Measurements from ENCODE around the gene FTO. TPM values are rescaled to one million over a fixed set of nuclear protein-coding genes. Genes with fewer than 3 reads are reported as not detected.

FTO gene
- total and polyA plus RNA-seq, 2 of the 13 experiments (the other 11 are each of a cell fraction or from before 2014, with no cell fraction given), result 41.6 to 55.8 TPM

DNA sequence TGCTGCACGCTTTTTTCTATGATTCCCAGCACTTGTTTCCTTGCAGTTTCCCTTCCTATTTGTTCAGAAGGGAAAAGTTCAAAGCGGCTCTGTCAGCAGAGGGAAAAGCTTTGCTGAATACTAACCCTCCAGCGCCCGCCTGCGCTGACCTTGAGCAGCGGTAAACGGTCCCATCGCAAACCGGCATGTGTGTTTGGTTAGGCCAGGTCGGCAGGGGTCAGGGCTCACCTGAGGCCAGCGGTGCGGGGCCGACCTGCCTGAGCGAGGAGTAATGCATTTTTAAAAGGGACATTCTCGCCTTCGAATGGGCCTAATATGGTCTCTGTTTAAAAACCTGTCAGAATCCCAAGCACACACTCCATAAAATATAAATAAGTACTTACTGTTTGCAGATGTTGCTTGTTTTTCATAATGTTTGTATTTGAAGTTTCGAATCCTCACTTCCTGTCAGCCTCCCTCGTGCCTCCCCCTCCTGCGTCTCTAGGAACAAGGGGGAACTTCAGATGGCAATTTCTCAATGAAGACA is 472.5 kb downstream of the FTO start (continued):
- TF ChIP-seq, protein P1, sequence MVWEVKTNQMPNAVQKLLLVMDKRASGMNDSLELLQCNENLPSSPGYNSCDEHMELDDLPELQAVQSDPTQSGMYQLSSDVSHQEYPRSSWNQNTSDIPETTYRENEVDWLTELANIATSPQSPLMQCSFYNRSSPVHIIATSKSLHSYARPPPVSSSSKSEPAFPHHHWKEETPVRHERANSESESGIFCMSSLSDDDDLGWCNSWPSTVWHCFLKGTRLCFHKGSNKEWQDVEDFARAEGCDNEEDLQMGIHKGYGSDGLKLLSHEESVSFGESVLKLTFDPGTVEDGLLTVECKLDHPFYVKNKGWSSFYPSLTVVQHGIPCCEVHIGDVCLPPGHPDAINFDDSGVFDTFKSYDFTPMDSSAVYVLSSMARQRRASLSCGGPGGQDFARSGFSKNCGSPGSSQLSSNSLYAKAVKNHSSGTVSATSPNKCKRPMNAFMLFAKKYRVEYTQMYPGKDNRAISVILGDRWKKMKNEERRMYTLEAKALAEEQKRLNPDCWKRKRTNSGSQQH (CRISPR knock-in tag; IDR thresholded peaks at IDR 0.05; ENCODE audit: low read depth), result no peak
- 0 out of 2 replicates have a peak, but pooled peaks have one; percentile 68 for TF ChIP-seq ZNF773 (CRISPR knock-in tag; IDR thresholded peaks at IDR 0.05; ENCODE audit: borderline replicate concordance)
- TF ChIP-seq, protein P2, sequence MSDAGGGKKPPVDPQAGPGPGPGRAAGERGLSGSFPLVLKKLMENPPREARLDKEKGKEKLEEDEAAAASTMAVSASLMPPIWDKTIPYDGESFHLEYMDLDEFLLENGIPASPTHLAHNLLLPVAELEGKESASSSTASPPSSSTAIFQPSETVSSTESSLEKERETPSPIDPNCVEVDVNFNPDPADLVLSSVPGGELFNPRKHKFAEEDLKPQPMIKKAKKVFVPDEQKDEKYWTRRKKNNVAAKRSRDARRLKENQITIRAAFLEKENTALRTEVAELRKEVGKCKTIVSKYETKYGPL (CRISPR knock-in tag; IDR thresholded peaks at IDR 0.05), result no peak; the same call in 1 of the 2 replicates
- no peak for TF ChIP-seq NFIB (CRISPR knock-in tag; IDR thresholded peaks at IDR 0.05; ENCODE audit: borderline replicate concordance)
- TF ChIP-seq ZNF460 (CRISPR knock-in tag; IDR thresholded peaks at IDR 0.05; ENCODE audit: borderline replicate concordance), result no peak
- TF ChIP-seq ZNF33B (CRISPR knock-in tag; IDR thresholded peaks at IDR 0.05), result 0 out of 2 replicates have a peak, but pooled peaks have one; percentile 39
- TF ChIP-seq SATB2 (CRISPR knock-in tag; IDR thresholded peaks at IDR 0.05), result 0 out of 2 replicates have a peak, but pooled peaks have one; percentile 44
- TF ChIP-seq SMAD1 (CRISPR knock-in tag; IDR thresholded peaks at IDR 0.05; ENCODE audit: borderline replicate concordance, low read depth), result no peak
- no peak for TF ChIP-seq SMARCE1 (IDR thresholded peaks at IDR 0.05; ENCODE audit: borderline replicate concordance)
- TF ChIP-seq ZMYM2 (CRISPR knock-in tag; IDR thresholded peaks at IDR 0.05), result peak; percentile 85
- TF ChIP-seq, protein P3, sequence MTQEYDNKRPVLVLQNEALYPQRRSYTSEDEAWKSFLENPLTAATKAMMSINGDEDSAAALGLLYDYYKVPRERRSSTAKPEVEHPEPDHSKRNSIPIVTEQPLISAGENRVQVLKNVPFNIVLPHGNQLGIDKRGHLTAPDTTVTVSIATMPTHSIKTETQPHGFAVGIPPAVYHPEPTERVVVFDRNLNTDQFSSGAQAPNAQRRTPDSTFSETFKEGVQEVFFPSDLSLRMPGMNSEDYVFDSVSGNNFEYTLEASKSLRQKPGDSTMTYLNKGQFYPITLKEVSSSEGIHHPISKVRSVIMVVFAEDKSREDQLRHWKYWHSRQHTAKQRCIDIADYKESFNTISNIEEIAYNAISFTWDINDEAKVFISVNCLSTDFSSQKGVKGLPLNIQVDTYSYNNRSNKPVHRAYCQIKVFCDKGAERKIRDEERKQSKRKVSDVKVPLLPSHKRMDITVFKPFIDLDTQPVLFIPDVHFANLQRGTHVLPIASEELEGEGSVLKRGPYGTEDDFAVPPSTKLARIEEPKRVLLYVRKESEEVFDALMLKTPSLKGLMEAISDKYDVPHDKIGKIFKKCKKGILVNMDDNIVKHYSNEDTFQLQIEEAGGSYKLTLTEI (CRISPR knock-in tag; conservative IDR thresholded peaks at IDR 0.05), result no peak
- TF ChIP-seq, protein P4, sequence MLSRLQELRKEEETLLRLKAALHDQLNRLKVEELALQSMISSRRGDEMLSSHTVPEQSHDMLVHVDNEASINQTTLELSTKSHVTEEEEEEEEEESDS (CRISPR knock-in tag; IDR thresholded peaks at IDR 0.05; ENCODE audit: borderline replicate concordance), result 0 out of 2 replicates have a peak, but pooled peaks have one; percentile 51
- no peak for TF ChIP-seq YEATS2 (CRISPR knock-in tag; IDR thresholded peaks at IDR 0.05; ENCODE audit: borderline replicate concordance)
- TF ChIP-seq ZNF468 (CRISPR knock-in tag; IDR thresholded peaks at IDR 0.05), result no peak
- TF ChIP-seq TBX3 (IDR thresholded peaks at IDR 0.05; ENCODE audit: borderline replicate concordance), result peak; percentile 81; the same call in 1 of the 2 replicates
- no peak for TF ChIP-seq ZNF619 (CRISPR knock-in tag; IDR thresholded peaks at IDR 0.05)
- no peak for TF ChIP-seq NBN (conservative IDR thresholded peaks at IDR 0.05)
- 0 out of 2 replicates have a peak, but pooled peaks have one; percentile 60 for TF ChIP-seq ZNF138 (CRISPR knock-in tag; IDR thresholded peaks at IDR 0.05; ENCODE audit: low read depth)
- TF ChIP-seq ZKSCAN8 (CRISPR knock-in tag; IDR thresholded peaks at IDR 0.05; ENCODE audit: borderline replicate concordance), result peak; percentile 75; the same call in 1 of the 2 replicates
- TF ChIP-seq RFX5 (IDR thresholded peaks at IDR 0.05; ENCODE audit: low read depth, low read length), result peak; percentile 62; the same call in 1 of the 2 replicates
- TF ChIP-seq CENPT (CRISPR knock-in tag; IDR thresholded peaks at IDR 0.05; ENCODE audit: low read depth), result no peak
- no peak for TF ChIP-seq ZNF530 (CRISPR knock-in tag; IDR thresholded peaks at IDR 0.05; ENCODE audit: low read depth)
- TF ChIP-seq, protein P5, sequence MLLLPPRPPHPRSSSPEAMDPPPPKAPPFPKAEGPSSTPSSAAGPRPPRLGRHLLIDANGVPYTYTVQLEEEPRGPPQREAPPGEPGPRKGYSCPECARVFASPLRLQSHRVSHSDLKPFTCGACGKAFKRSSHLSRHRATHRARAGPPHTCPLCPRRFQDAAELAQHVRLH (CRISPR knock-in tag; IDR thresholded peaks at IDR 0.05; ENCODE audit: borderline replicate concordance, low read depth), result peak; percentile 88; the same call in 1 of the 2 replicates
- peak; percentile 87 for TF ChIP-seq ASH2L (IDR thresholded peaks at IDR 0.05; ENCODE audit: insufficient read length, low read depth, low read length)
- no peak for TF ChIP-seq SRSF1 (optimal IDR thresholded peaks at IDR 0.05; ENCODE audit: low read depth, low read length)
